ENCODE measurements around the gene RASA1.
"Not testable (repeated sequence)": the region's sequence is repeated elsewhere in the genome, so short reads cannot be mapped to it uniquely, and the experiment has no call there.

RASA1 gene

DNA sequence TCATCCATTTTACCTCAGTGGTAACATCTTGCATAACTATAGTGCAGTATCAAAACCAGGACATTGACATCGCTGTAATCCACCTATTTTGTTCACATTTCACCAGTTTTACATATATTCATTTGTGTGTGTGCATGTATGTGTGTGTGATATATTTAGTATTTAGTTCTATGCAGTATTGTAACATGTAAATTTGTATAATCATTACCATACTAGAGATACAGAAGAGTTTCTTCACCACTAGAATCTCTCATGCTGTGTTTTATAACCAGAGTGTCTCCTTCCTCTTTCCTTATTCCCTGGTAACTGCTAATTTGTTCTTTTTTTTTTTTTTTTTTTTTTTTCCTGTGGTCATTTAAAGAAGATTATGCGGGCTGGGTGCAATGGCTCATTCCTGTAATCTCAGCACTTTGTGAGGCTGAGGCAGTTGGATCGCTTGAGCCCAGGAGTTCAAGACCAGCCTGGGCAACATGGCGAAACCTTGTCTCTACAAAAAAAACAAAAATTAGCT, 11.0 kb downstream of the RASA1 start:
- Histone ChIP-seq H3K27me3 (ENCODE audit: control insufficient read depth, insufficient read depth, low read length) (no peaks in the 10 kb centered on the region), H3K4me3 (ENCODE audit: low read length) (no peak overlapping the region), H3K36me3 (ENCODE audit: control insufficient read depth, insufficient read depth, low read length) (no peaks in the 10 kb centered on the region), H3K27ac (ENCODE audit: low read length) (no peak overlapping the region), H3K9me3 (ENCODE audit: control insufficient read depth, insufficient read depth, low read length) (no peaks in the 10 kb centered on the region), H3K4me1 (ENCODE audit: control insufficient read depth, insufficient read depth, low read length) (no peaks in the 10 kb centered on the region)
- no peak for DNase-seq (ENCODE audit: low read depth, low spot score)
- no CpG with 5 or more reads among the region's 4 CpGs for WGBS (ENCODE audit: insufficient coverage, insufficient read length)

DNA sequence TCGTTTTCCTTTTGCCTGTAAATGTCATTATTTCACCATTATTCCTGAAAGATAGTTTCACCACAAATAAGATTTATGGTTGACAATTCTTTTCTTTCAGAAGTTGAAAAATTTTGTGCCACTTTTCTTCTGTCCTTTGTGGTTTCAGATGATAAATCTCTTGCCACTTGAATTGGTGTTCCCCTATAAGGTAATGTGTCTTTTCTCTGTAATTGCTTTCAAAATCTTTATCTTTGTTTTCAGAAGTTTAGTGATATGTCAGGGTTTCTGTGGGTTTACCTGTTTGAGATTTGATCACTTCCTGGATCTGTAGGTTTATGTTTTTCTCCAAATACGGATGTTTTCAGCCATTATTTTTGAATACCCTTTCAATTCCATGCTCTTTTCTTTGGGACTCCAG, 14.6 kb downstream of the RASA1 start:
- Histone ChIP-seq H3K9me3 (ENCODE audit: control insufficient read depth, insufficient read depth, low read length) (no peaks in the 10 kb centered on the region), H3K27ac (ENCODE audit: low read length) (no peak overlapping the region), H3K36me3 (ENCODE audit: control insufficient read depth, insufficient read depth, low read length) (no peaks in the 10 kb centered on the region), H3K4me1 (ENCODE audit: control insufficient read depth, insufficient read depth, low read length) (no peaks in the 10 kb centered on the region), H3K27me3 (ENCODE audit: control insufficient read depth, insufficient read depth, low read length) (no peaks in the 10 kb centered on the region), H3K4me3 (ENCODE audit: low read length) (no peak overlapping the region)
- WGBS (ENCODE audit: insufficient coverage, insufficient read length), result no CpG with 5 or more reads among the region's 2 CpGs
- no peak for DNase-seq (ENCODE audit: low read depth, low spot score)

DNA sequence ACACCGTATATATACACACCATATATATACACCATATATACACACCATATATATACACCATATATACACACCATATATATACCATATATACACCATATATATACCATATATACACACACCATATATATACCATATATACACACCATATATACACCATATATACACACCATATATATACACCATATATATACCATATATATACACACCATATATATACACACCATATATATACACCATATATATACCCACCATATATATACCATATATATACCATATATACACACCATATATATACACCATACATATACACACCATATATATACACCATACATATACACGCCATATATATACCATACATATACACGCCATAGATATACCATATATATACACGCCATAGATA, 19.6 kb downstream of the RASA1 start:
- not testable (repeated sequence) for DNase-seq (ENCODE audit: low read depth, low spot score); H3K9me3 ChIP-seq (ENCODE audit: control insufficient read depth, insufficient read depth, low read length); H3K4me1 ChIP-seq (ENCODE audit: control insufficient read depth, insufficient read depth, low read length); H3K27me3 ChIP-seq (ENCODE audit: control insufficient read depth, insufficient read depth, low read length); H3K4me3 ChIP-seq (ENCODE audit: low read length); H3K27ac ChIP-seq (ENCODE audit: low read length); H3K36me3 ChIP-seq (ENCODE audit: control insufficient read depth, insufficient read depth, low read length)
- WGBS (ENCODE audit: insufficient coverage, insufficient read length), result 100% methylated on average over 4 of the region's 4 CpGs

DNA sequence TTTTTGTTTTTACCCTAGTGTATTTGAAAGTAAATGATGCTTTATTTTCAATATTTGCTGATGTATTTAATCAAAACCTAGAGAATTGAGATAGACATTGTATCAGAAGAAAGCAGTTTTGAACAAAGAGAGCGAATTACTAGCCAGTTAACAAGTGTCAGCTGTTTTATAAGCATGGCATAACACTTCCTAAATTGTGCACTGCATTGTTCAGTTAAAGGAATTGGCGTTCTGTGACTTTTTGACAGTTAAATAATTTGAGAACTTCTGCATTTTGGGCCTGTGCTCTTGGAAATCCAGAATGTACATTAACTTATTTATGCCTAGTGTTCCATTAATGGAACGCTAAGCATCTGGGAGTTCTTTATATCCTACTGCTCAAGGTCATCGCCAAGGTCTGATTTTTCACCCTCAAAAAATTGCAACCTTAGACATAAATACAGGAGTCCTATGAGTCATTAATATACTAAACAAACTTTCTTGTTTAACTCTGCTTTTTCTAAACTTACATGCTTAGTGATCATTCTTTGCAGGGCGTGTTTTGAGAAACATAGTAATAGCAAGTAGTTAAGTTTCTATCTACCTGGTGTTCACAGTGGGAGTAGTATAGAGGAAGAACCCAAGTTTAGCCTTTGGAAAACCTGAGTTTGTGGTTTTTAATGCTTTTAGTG, 31.1 kb downstream of the RASA1 start:
- no peak for DNase-seq (ENCODE audit: low read depth, low spot score)
- no CpG with 5 or more reads among the region's 5 CpGs for WGBS (ENCODE audit: insufficient coverage, insufficient read length)
- H3K9me3 ChIP-seq (ENCODE audit: control insufficient read depth, insufficient read depth, low read length), result no peaks in the 10 kb centered on the region
- H3K27ac ChIP-seq (ENCODE audit: low read length), result no peak overlapping the region
- H3K36me3 ChIP-seq (ENCODE audit: control insufficient read depth, insufficient read depth, low read length), result no peaks in the 10 kb centered on the region
- H3K4me3 ChIP-seq (ENCODE audit: low read length), result no peak overlapping the region
- H3K4me1 ChIP-seq (ENCODE audit: control insufficient read depth, insufficient read depth, low read length), result no peaks in the 10 kb centered on the region; the same call in 1 of the 2 replicates
- no peaks in the 10 kb centered on the region for H3K27me3 ChIP-seq (ENCODE audit: control insufficient read depth, insufficient read depth, low read length)

DNA sequence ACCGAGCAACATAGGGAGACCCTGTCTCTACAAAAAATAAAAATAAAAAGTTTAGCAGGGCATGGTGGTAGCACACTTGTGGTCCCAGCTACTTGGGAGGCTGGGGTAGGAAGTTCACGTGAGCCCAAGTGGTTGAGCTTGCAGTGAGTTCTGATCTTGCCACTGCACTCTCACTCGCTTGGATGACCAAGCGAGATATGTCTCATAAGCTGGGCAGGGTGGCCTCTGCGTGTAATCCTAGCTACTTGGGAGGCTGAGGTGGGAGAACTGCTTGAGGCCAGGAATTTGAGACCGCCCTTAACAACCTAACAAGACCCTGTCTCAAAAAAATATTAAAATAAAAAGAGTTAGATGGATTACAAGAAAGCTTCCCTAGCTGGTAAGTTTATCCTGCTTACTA, 32.5 kb downstream of the RASA1 start:
- Histone ChIP-seq H3K4me1 (ENCODE audit: control insufficient read depth, insufficient read depth, low read length) (no peaks in the 10 kb centered on the region; the same call in 1 of the 2 replicates), H3K4me3 (ENCODE audit: low read length) (no peak overlapping the region), H3K27ac (ENCODE audit: low read length) (no peak overlapping the region), H3K36me3 (ENCODE audit: control insufficient read depth, insufficient read depth, low read length) (no peaks in the 10 kb centered on the region), H3K9me3 (ENCODE audit: control insufficient read depth, insufficient read depth, low read length) (no peaks in the 10 kb centered on the region), H3K27me3 (ENCODE audit: control insufficient read depth, insufficient read depth, low read length) (no peaks in the 10 kb centered on the region)
- DNase-seq (ENCODE audit: low read depth, low spot score), result no peak
- no CpG with 5 or more reads among the region's 6 CpGs for WGBS (ENCODE audit: insufficient coverage, insufficient read length)

DNA sequence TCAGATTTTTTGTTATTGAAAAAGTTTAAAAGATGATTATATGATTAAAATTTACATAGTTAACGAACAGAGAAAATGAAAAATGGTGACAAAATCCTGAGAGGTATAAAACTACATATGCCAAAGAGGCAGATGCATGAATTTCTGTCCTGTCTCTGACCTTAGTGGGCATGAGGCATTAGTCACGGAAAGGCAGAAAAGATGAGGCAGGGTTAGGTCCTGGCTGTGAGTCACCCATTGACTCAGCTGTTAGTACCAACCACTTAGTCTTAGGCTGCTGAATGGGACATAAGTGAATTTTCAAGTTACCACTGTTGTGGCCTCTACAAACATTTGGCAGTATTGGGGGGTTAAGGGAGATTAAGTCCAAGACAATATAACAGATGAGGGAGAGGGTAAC, 33.1 kb downstream of the RASA1 start:
- Histone ChIP-seq H3K36me3 (ENCODE audit: control insufficient read depth, insufficient read depth, low read length) (no peaks in the 10 kb centered on the region), H3K4me1 (ENCODE audit: control insufficient read depth, insufficient read depth, low read length) (no peaks in the 10 kb centered on the region; the same call in 1 of the 2 replicates), H3K27ac (ENCODE audit: low read length) (no peak overlapping the region)

DNA sequence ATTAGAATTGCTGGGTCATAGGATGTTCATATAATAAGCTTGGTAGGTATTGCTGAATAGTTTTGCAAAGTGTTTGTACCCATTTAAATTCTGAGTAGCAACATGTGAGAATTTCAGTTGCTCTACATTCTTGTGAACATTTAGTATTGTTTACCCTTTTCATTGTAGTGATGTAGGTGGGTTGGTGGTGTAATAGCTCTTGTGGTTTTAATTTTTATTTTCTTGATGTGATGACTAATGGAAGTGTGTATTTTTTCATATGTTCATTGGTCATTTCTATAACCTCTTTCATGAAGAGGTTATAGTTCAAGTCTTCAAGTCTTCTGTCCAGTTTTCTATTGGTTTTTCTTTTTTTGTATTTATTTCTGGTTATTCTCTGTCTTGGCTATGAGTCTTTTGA, 34.4 kb downstream of the RASA1 start:
- Histone ChIP-seq H3K27ac (ENCODE audit: low read length) (no peak overlapping the region), H3K9me3 (ENCODE audit: control insufficient read depth, insufficient read depth, low read length) (no peaks in the 10 kb centered on the region), H3K36me3 (ENCODE audit: control insufficient read depth, insufficient read depth, low read length) (no peaks in the 10 kb centered on the region), H3K4me3 (ENCODE audit: low read length) (no peak overlapping the region), H3K4me1 (ENCODE audit: control insufficient read depth, insufficient read depth, low read length) (no peaks in the 10 kb centered on the region; the same call in 1 of the 2 replicates), H3K27me3 (ENCODE audit: control insufficient read depth, insufficient read depth, low read length) (no peaks in the 10 kb centered on the region)
- no peak for DNase-seq (ENCODE audit: low read depth, low spot score)

More for the DNA sequence above, 33.1 kb downstream of the RASA1 start:
- WGBS (ENCODE audit: insufficient coverage, insufficient read length), result 100% methylated on average over 1 of the region's 2 CpGs
- DNase-seq (ENCODE audit: low read depth, low spot score), result no peak
- H3K27me3 ChIP-seq (ENCODE audit: control insufficient read depth, insufficient read depth, low read length), result no peaks in the 10 kb centered on the region
- H3K4me3 ChIP-seq (ENCODE audit: low read length), result no peak overlapping the region
- H3K9me3 ChIP-seq (ENCODE audit: control insufficient read depth, insufficient read depth, low read length), result no peaks in the 10 kb centered on the region

DNA sequence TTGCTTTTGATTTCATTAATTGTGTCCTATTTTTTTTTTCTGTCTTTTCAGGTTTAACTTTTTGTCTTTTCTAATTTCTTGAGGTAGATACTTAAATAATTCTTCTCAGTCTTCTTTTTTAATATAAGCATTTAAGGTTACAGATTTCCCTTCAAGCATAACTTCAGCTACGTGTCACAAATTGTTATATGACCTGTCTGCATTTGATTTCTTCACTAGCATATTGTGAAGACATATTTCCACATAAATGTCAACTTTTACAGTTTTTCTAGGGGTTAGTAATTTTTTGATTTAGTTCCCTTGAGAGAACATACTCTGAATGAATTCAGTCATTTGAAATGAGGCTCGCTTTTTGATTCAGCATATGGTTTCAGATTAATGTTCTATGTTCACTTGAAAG, 35.6 kb downstream of the RASA1 start:
- Histone ChIP-seq H3K27ac (ENCODE audit: low read length) (no peak overlapping the region), H3K27me3 (ENCODE audit: control insufficient read depth, insufficient read depth, low read length) (no peaks in the 10 kb centered on the region), H3K36me3 (ENCODE audit: control insufficient read depth, insufficient read depth, low read length) (no peaks in the 10 kb centered on the region), H3K9me3 (ENCODE audit: control insufficient read depth, insufficient read depth, low read length) (no peaks in the 10 kb centered on the region), H3K4me3 (ENCODE audit: low read length) (no peak overlapping the region), H3K4me1 (ENCODE audit: control insufficient read depth, insufficient read depth, low read length) (no peaks in the 10 kb centered on the region)
- WGBS (ENCODE audit: insufficient coverage, insufficient read length), result no CpG with 5 or more reads among the region's 2 CpGs
- DNase-seq (ENCODE audit: low read depth, low spot score), result no peak

DNA sequence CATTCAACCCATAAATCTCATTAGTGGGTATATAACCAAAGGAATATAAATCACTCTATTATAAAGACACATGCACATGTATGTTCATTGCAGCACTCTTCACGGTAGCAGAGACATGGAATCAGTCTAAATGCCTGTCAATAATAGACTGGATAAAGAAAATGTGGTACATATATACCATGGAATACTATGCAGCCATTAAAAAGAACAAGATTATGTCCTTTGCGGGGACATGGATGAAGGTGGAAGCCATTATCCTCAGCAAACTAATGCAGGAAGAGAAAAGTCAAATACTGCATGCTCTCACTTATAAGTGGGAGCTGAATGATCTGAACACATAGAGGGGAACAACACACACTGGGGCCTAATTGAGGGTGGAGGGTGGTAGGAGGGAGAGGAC, 38.4 kb downstream of the RASA1 start:
- WGBS (ENCODE audit: insufficient coverage, insufficient read length), result no CpG with 5 or more reads among the region's 2 CpGs
- H3K4me3 ChIP-seq (ENCODE audit: low read length); DNase-seq (ENCODE audit: low read depth, low spot score); H3K4me1 ChIP-seq (ENCODE audit: control insufficient read depth, insufficient read depth, low read length); H3K27ac ChIP-seq (ENCODE audit: low read length); H3K27me3 ChIP-seq (ENCODE audit: control insufficient read depth, insufficient read depth, low read length); H3K36me3 ChIP-seq (ENCODE audit: control insufficient read depth, insufficient read depth, low read length); H3K9me3 ChIP-seq (ENCODE audit: control insufficient read depth, insufficient read depth, low read length): not testable (repeated sequence)

DNA sequence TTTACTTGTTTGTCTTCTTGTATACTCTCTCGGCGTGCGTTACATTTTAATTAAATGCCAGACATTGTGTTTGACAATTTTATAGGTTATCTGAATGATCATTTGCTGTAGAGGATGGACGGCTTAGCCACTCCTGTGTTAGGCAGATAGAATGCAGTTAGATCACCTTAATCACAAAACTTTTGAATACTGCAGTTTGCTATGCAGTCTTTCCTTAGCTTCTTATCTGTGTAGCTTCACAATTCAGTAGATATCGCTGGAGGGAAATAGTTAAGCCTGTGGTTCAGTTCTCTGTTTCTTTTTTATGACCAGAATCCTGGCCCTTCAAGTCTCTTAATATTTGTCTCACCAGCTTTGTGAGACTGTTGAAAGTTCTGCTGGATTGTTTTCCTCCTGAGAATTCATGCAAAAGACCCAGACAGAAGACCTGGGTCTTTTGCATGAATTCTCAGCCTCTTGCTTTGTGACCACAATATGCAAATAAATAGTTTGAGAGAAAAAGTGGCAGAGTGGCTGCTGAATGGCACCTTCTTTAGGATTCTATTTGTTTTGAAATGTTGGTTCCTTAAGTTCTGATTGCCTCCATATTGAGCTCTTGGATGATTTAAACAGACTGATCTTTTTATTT, 40.2 kb downstream of the RASA1 start:
- no CpG with 5 or more reads among the region's 5 CpGs for WGBS (ENCODE audit: insufficient coverage, insufficient read length)
- H3K4me1 ChIP-seq (ENCODE audit: control insufficient read depth, insufficient read depth, low read length), result no peaks in the 10 kb centered on the region
- no peaks in the 10 kb centered on the region for H3K27me3 ChIP-seq (ENCODE audit: control insufficient read depth, insufficient read depth, low read length)
- H3K36me3 ChIP-seq (ENCODE audit: control insufficient read depth, insufficient read depth, low read length), result no peaks in the 10 kb centered on the region
- no peak overlapping the region for H3K4me3 ChIP-seq (ENCODE audit: low read length)
- H3K9me3 ChIP-seq (ENCODE audit: control insufficient read depth, insufficient read depth, low read length), result no peaks in the 10 kb centered on the region
- DNase-seq (ENCODE audit: low read depth, low spot score), result no peak
- no peak overlapping the region for H3K27ac ChIP-seq (ENCODE audit: low read length)

All from iPS DF 6.9 (cell line).